NB4 (cell line): ENCODE results near the gene AGPAT3.

ENCODE experiments used
- DNase-seq: peaks from one replicate; pipeline ENCODE4 v3.0.0; 2010; ENCODE audit warnings: low read depth
- H3K4me3 ChIP-seq: one replicate; pipeline ENCODE4 v1.5.1; 2011; ENCODE audit warnings: mild to moderate bottlenecking, low read depth, low read length, moderate library complexity
- CTCF ChIP-seq: IDR thresholded peaks from one replicate; pipeline ENCODE4 v1.5.1; 2012; ENCODE audit warnings: low read depth, low read length
- MAX ChIP-seq: IDR thresholded peaks from 2 replicates; pipeline ENCODE4 v1.6.1; 2011; ENCODE audit warnings: low read depth, low read length
- MYC ChIP-seq: IDR thresholded peaks from 2 replicates; pipeline ENCODE4 v1.6.1; 2011; ENCODE audit warnings: low read depth, low read length
- POLR2A ChIP-seq: IDR thresholded peaks from 2 replicates; pipeline ENCODE4 v1.6.1; 2011; ENCODE audit warnings: mild to moderate bottlenecking; ENCODE audit not compliant: insufficient read length; ENCODE audit errors: extremely low read depth

The AGPAT3 gene

DNA sequence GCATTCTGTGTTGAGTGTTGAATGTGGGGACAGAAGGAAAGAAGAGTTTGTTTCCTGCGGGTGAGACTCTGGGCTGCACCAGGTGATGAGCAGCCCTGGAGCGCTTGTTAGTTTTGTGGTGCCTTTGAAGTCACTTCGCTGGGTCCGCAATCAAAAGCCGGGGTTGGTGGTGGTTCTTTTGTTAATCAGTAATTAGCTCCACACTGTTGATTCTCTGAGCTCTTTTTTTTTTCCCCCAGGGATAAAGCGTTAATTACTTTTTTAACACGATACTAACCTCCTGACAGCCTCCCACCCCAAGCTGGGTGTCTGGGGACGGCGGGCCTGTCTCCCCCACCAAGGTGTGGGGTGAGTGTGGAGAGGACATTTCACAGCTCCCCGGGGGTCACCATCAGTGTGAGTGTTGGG lies 56.6 kb downstream of the AGPAT3 start:
- DNase-seq = no peak
- no peak for TF ChIP-seq POLR2A
- TF ChIP-seq MAX = no peak
- no peak for TF ChIP-seq CTCF
- TF ChIP-seq MYC = no peak
- H3K4me3 ChIP-seq = no peak overlapping the region

GRCh38 chr21:43921979-43922945 lies 57.2 kb downstream of the AGPAT3 start:
- TF ChIP-seq CTCF (no peak), MYC (peak; percentile 98), MAX (peak; percentile 98), POLR2A (peak; percentile 25)
- DNase-seq = peak; percentile 99
- no peak overlapping the region for H3K4me3 ChIP-seq

DNA sequence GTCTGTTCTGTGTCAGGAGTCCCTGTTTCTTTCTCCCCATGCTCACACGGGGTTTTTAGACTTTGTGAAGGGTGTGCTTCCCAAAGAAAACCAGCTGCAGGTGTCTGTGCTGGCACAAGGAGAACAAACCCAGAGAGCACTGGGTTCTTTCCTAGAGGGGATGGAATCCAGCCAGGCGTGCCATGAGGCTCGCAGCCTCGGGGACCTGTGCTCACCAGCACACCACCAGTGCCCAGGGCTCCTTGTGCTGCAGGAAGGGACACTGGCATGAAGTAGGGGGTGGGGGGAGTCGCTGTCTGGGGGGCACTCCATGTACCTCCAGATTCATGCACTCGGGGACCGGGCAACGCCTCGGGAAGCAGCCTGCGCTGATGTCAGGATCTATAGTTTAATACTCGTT lies 57.9 kb downstream of the AGPAT3 start:
- no peak for TF ChIP-seq CTCF
- no peak for TF ChIP-seq MAX
- H3K4me3 ChIP-seq = no peak overlapping the region
- DNase-seq = no peak

DNA sequence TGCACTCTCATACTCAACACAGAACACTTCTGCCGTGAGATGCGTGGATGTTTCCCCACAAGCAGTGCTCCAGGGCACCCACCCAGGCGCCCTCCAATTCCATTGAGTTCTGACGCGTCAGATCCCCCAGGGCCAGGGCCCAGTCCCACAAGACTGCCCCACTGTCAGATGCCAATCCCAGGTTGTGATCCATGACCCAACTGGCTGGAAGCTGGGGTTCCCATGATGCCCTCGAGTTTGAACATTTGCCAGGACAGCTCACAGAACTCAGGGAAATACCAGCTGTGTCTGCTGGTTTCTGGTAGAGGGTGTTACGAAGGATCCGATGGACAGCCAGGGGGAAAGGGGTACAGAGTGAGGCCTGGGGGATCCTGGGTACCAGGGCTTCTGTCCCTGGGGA lies 58.4 kb downstream of the AGPAT3 start:
- TF ChIP-seq POLR2A = no peak
- no peak for TF ChIP-seq MAX
- no peak for TF ChIP-seq CTCF
- TF ChIP-seq MYC = no peak
- H3K4me3 ChIP-seq = no peak overlapping the region
- no peak for DNase-seq

- DNase-seq = no peak
- TF ChIP-seq MAX (no peak), MYC (no peak), CTCF (no peak), POLR2A (no peak)
- no peak overlapping the region for H3K4me3 ChIP-seq
Observed at GRCh38 chr21:43924421-43925095, 59.5 kb downstream of the AGPAT3 start.
